SH-SY5Y (cell line): ENCODE results near the gene ZBED1.

Experiments used
- GATA2 ChIP-seq: IDR thresholded peaks from 2 replicates; pipeline ENCODE4 v1.6.1; 2011; ENCODE audit warnings: mild to moderate bottlenecking, low read depth, low read length
- GATA3 ChIP-seq: IDR thresholded peaks from 2 replicates; pipeline ENCODE4 v1.6.1; 2011; ENCODE audit warnings: low read depth, mild to moderate bottlenecking, low read length, moderate library complexity

The ZBED1 gene

GRCh38 chrX:2503591-2504500 is 3.1 kb upstream of the ZBED1 start:
- no peak for TF ChIP-seq GATA3
- no peak for TF ChIP-seq GATA2

GRCh38 chrX:2502668-2503519 is 2.1 kb upstream of the ZBED1 start:
- no peak for TF ChIP-seq GATA2

GRCh38 chrX:2502120-2502667 is 1.4 kb upstream of the ZBED1 start:
- TF ChIP-seq GATA3 = no peak
- TF ChIP-seq GATA2 = no peak

GRCh38 chrX:2501559-2502102 is 855 bp upstream of the ZBED1 start:
- TF ChIP-seq GATA2 (no peak), GATA3 (no peak)

GRCh38 chrX:2500091-2500802 is 529 bp downstream of the ZBED1 start:
- no peak for TF ChIP-seq GATA3
- no peak for TF ChIP-seq GATA2

GRCh38 chrX:2499507-2499906 is 1.3 kb downstream of the ZBED1 start:
- TF ChIP-seq GATA2 = no peak
- no peak for TF ChIP-seq GATA3

GRCh38 chrX:2498781-2499302 is 1.9 kb downstream of the ZBED1 start:
- TF ChIP-seq GATA3 (no peak), GATA2 (no peak)

- TF ChIP-seq GATA2 (no peak), GATA3 (no peak)
Measured at GRCh38 chrX:2497961-2498780, 2.6 kb downstream of the ZBED1 start.

GRCh38 chrX:2495595-2495994 is 5.2 kb downstream of the ZBED1 start:
- TF ChIP-seq GATA3 (no peak), GATA2 (no peak)

- TF ChIP-seq GATA3 = no peak
- no peak for TF ChIP-seq GATA2
Measured at GRCh38 chrX:2492531-2493218, 8.1 kb downstream of the ZBED1 start.

- no peak for TF ChIP-seq GATA3
- TF ChIP-seq GATA2 = no peak
Measured at GRCh38 chrX:2490634-2491033, 10.1 kb downstream of the ZBED1 start.
